Right lobe of liver (tissue), 6 donors: Measurements from ENCODE around the gene PARVB. TPM values are rescaled to one million over a fixed set of nuclear protein-coding genes. Genes with fewer than 3 reads are reported as not detected.

ENCODE experiments used
- ATAC-seq, 4 donors: fragments of 200-7000 bp; cut with Tn5 transposase; one replicate each; pipeline ENCODE4 v1.9.1; 2020; ENCODE audit warnings: mild to moderate bottlenecking in 4 of 4, moderate library complexity in 4 of 4
- DNase-seq, 3 donors: peaks; one replicate each; pipeline ENCODE4 v3.0.0-alpha.2; 2020
- H3K27ac ChIP-seq, 3 donors: fragments of 200-600 bp; one replicate each; pipeline ENCODE4 v1.8.0; 2022
- H3K27me3 ChIP-seq, 2 donors: fragments of 200-600 bp; one replicate each; pipeline ENCODE4 v1.8.0; 2022
- H3K36me3 ChIP-seq, 4 donors: fragments of 200-600 bp; sonication (generic) in 1 of 4; one replicate each; pipeline versions ENCODE4 v1.5.1 to v1.8.0; 2017 to 2022; ENCODE audit warnings: control low read depth in 1 of 4
- H3K4me1 ChIP-seq, 4 donors: fragments of 200-600 bp; sonication (generic) in 1 of 4; one replicate each; pipeline versions ENCODE4 v1.5.1 to v1.8.0; 2017 to 2022; ENCODE audit warnings: control low read depth in 1 of 4
- H3K4me3 ChIP-seq, 3 donors: fragments of 200-600 bp; one replicate each; pipeline ENCODE4 v1.8.0; 2022
- H3K9me3 ChIP-seq, 4 donors: fragments of 200-600 bp; sonication (generic) in 1 of 4; one replicate each; pipeline versions ENCODE4 v1.5.1 to v1.8.0; 2017 to 2022; ENCODE audit warnings: control low read depth in 1 of 4
- POLR2A ChIP-seq: fragments of 450-650 bp; IDR thresholded peaks from one replicate; pipeline ENCODE4 v1.6.1; 2017; ENCODE audit warnings: antibody characterized with exemption, mild to moderate bottlenecking
- WGBS: methylation state at CpG from one replicate; pipeline ENCODE4 v1.1.6; 2018; ENCODE audit warnings: low coverage, low lambda C conversion rate; ENCODE audit not compliant: insufficient coverage; ENCODE audit errors: missing lambda C conversion rate; 5-methylcytosine and 5-hydroxymethylcytosine counted together
- intact Hi-C, 2 donors: fragments of 100-400 bp; cut with DNase I; formaldehyde crosslinking; loops; one replicate each; pipeline versions ENCODE4 v1.11.2 to v1.14.1; 2022
- total RNA-seq, 6 experiments: library from RNA; depleted of rRNA in 2 of 6; stranded (reverse); fragments of >200 nt in 2 of 6; fragmentation: NEBNext Ultra II Directional in 3 of 6; extraction: Animal tissue kit (Norgen Biotek cat#: 25700) in 3 of 6; gene quantifications; one replicate each; pipeline versions ENCODE4 v1.1.0 to v1.2.4, GENCODE V29; 2016 to 2023
- TF ChIP-seq, protein P1 (sequence below), 4 donors: fragments of 200-600 bp in 3 of 4; fragments of 450-650 bp in 1 of 4; IDR thresholded peaks; one replicate each; pipeline versions ENCODE4 v1.5.1 to v1.8.0; 2016 to 2022; ENCODE audit warnings: antibody characterized with exemption in 4 of 4, mild to moderate bottlenecking in 2 of 4
- donor health status: DM: no; HTN: yes; CAD: no.
- donor health status: DM: no; HTN: no; CAD: no.
- donor health status: DM: no; HTN: no; CAD: no.
- donor health status: DM: no; HTN: yes; CAD: no.
- donor health status: DM: no; HTN: yes; CAD: no.

The PARVB gene
- total RNA-seq, 6 experiments from 2014 or later = 14.2 to 21.3 (median 15.2) TPM

DNA sequence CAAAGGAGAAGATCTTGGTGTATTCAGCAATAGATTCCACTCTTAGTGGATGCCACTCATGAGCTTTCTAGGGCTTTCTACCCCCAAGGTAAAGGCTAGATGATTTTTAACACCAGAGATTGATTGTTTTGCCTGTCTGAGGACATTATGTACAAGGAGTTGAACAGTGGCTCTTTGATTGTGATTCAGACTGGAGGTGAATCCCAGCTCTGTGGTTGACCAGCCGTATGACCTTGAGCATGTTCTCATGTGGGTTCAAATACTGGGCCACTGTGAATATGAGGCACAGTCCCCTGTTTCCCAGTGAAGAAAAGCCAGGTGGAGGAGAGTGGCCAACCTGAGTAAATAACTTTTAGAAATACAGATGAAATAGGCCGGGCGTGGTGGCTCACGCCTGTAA lies 24.0 kb upstream of the PARVB start:
- no peaks in the 10 kb centered on the region for H3K4me1 ChIP-seq
- ATAC-seq (no peak), DNase-seq (no peak)
- TF ChIP-seq, protein P1, sequence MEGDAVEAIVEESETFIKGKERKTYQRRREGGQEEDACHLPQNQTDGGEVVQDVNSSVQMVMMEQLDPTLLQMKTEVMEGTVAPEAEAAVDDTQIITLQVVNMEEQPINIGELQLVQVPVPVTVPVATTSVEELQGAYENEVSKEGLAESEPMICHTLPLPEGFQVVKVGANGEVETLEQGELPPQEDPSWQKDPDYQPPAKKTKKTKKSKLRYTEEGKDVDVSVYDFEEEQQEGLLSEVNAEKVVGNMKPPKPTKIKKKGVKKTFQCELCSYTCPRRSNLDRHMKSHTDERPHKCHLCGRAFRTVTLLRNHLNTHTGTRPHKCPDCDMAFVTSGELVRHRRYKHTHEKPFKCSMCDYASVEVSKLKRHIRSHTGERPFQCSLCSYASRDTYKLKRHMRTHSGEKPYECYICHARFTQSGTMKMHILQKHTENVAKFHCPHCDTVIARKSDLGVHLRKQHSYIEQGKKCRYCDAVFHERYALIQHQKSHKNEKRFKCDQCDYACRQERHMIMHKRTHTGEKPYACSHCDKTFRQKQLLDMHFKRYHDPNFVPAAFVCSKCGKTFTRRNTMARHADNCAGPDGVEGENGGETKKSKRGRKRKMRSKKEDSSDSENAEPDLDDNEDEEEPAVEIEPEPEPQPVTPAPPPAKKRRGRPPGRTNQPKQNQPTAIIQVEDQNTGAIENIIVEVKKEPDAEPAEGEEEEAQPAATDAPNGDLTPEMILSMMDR (IDR thresholded peaks at IDR 0.05) = no peak
- no peak for TF ChIP-seq POLR2A
- H3K9me3 ChIP-seq = no peaks in the 10 kb centered on the region
- no peak overlapping the region for H3K4me3 ChIP-seq
- H3K27me3 ChIP-seq = no peaks in the 10 kb centered on the region
- WGBS = 91% methylated on average over 4 of the region's 4 CpGs
- H3K36me3 ChIP-seq = peaks cover 0 to 23% (median 9%) of the 10 kb centered on the region in 4 donors
- no peak overlapping the region for H3K27ac ChIP-seq
- intact Hi-C loops = no loop called here

GRCh38 chr22:44001521-44001920 lies 22.6 kb upstream of the PARVB start:
- ATAC-seq (no peak), DNase-seq (no peak)
- no peak overlapping the region for H3K27ac ChIP-seq
- intact Hi-C loops = no loop called here
- TF ChIP-seq, protein P1 (IDR thresholded peaks at IDR 0.05) = no peak
- TF ChIP-seq POLR2A = no peak
- H3K4me1 ChIP-seq = no peaks in the 10 kb centered on the region
- H3K27me3 ChIP-seq = no peaks in the 10 kb centered on the region
- H3K9me3 ChIP-seq = no peaks in the 10 kb centered on the region
- 89% methylated on average over 7 of the region's 7 CpGs for WGBS
- no peak overlapping the region for H3K4me3 ChIP-seq
- peaks cover 0 to 17% (median 6%) of the 10 kb centered on the region in 4 donors for H3K36me3 ChIP-seq

- TF ChIP-seq, protein P1 (IDR thresholded peaks at IDR 0.05) = no peak
- no peak for TF ChIP-seq POLR2A
- Histone ChIP-seq H3K4me1 (no peaks in the 10 kb centered on the region), H3K27ac (no peak overlapping the region), H3K27me3 (no peaks in the 10 kb centered on the region), H3K9me3 (no peaks in the 10 kb centered on the region), H3K4me3 (no peak overlapping the region), H3K36me3 (peaks cover 0 to 11% (median 5%) of the 10 kb centered on the region in 4 donors)
- 82% methylated on average over 7 of the region's 11 CpGs for whole genome bisulfite sequencing
- ATAC-seq = no peak
- no peak for DNase-seq
- intact Hi-C loops = no loop called here
Observed at GRCh38 chr22:44002324-44002723, 21.8 kb upstream of the PARVB start.

GRCh38 chr22:44002997-44003396 lies 21.1 kb upstream of the PARVB start:
- no peak for DNase-seq
- ATAC-seq = no peak
- intact Hi-C loops = no loop called here
- Histone ChIP-seq H3K4me1 (no peaks in the 10 kb centered on the region), H3K9me3 (no peaks in the 10 kb centered on the region), H3K4me3 (no peak overlapping the region), H3K27ac (no peak overlapping the region), H3K36me3 (peaks cover 0 to 8% (median 3%) of the 10 kb centered on the region in 4 donors), H3K27me3 (no peaks in the 10 kb centered on the region)
- TF ChIP-seq POLR2A = no peak
- TF ChIP-seq, protein P1 (IDR thresholded peaks at IDR 0.05) = no peak
- 68% methylated on average over 8 of the region's 8 CpGs for WGBS
